ENCODE results near the gene ELMO2. TPM values are rescaled to one million over a fixed set of nuclear protein-coding genes. Genes with fewer than 3 reads are reported as not detected.

Gene ELMO2
- total RNA-seq, 1 experiment from 2014 or later = 40.0 TPM

GRCh38 chr20:46419882-46420281 lies 13.5 kb upstream of the ELMO2 start:
- H3K4me3 ChIP-seq = no peak overlapping the region
- H3K9me3 ChIP-seq (replicated peaks) = no peaks in the 10 kb centered on the region
- H3K4me1 ChIP-seq (replicated peaks) = no peaks in the 10 kb centered on the region
- H3K27me3 ChIP-seq (replicated peaks) = peaks cover 22% of the 10 kb centered on the region
- DNase-seq (ENCODE audit: low read depth in 1 of 2, low spot score in 2 of 2) = no peak
- H3K36me3 ChIP-seq = no peaks in the 10 kb centered on the region
- H3K27ac ChIP-seq = no peak overlapping the region

GRCh38 chr20:46416839-46417238 lies 10.4 kb upstream of the ELMO2 start:
- H3K4me1 ChIP-seq (replicated peaks) = no peaks in the 10 kb centered on the region
- peaks cover 30% of the 10 kb centered on the region for H3K27me3 ChIP-seq (replicated peaks)
- H3K36me3 ChIP-seq = no peaks in the 10 kb centered on the region
- DNase-seq (ENCODE audit: low read depth in 1 of 2, low spot score in 2 of 2) = no peak
- H3K4me3 ChIP-seq = no peak overlapping the region
- H3K9me3 ChIP-seq (replicated peaks) = no peaks in the 10 kb centered on the region
- H3K27ac ChIP-seq = no peak overlapping the region

- no peaks in the 10 kb centered on the region for H3K4me1 ChIP-seq (replicated peaks)
- H3K9me3 ChIP-seq (replicated peaks) = no peaks in the 10 kb centered on the region
- H3K36me3 ChIP-seq = no peaks in the 10 kb centered on the region
- peaks cover 30% of the 10 kb centered on the region for H3K27me3 ChIP-seq (replicated peaks)
- no peak overlapping the region for H3K27ac ChIP-seq
- DNase-seq (ENCODE audit: low read depth in 1 of 2, low spot score in 2 of 2) = no peak
- no peak overlapping the region for H3K4me3 ChIP-seq
These were observed 10.0 kb upstream of the ELMO2 start for GRCh38 chr20:46416421-46416820.

DNA sequence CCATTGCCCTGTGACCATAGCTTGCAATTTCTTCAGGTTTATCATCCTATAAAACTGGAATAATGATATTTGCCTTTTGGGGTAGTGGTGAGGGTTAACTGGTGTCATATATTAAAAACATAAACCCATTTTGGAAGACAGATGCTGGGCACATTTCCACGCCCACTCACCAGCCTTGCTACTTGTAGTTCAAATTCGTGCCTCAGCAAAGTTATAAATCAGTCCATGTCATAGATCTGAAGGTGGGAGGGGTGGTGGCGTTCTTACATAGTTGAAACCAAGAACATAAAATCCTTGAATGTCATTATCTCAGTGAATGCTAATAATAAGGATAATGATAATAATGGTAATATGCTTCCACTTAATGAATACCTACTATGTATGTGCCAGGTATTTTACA lies 9.4 kb upstream of the ELMO2 start:
- Histone ChIP-seq H3K27me3 (replicated peaks) (peaks cover 30% of the 10 kb centered on the region), H3K27ac (no peak overlapping the region), H3K4me3 (no peak overlapping the region), H3K36me3 (no peaks in the 10 kb centered on the region), H3K9me3 (replicated peaks) (no peaks in the 10 kb centered on the region), H3K4me1 (replicated peaks) (no peaks in the 10 kb centered on the region)
- no peak for DNase-seq (ENCODE audit: low read depth in 1 of 2, low spot score in 2 of 2)

- H3K4me1 ChIP-seq (replicated peaks) = no peaks in the 10 kb centered on the region
- H3K36me3 ChIP-seq = no peaks in the 10 kb centered on the region
- no peak for DNase-seq (ENCODE audit: low read depth in 1 of 2, low spot score in 2 of 2)
- H3K27me3 ChIP-seq (replicated peaks) = peaks cover 30% of the 10 kb centered on the region
- no peak overlapping the region for H3K27ac ChIP-seq
- no peak overlapping the region for H3K4me3 ChIP-seq
- no peaks in the 10 kb centered on the region for H3K9me3 ChIP-seq (replicated peaks)
These were observed 8.2 kb upstream of the ELMO2 start for GRCh38 chr20:46414608-46415007.

DNA sequence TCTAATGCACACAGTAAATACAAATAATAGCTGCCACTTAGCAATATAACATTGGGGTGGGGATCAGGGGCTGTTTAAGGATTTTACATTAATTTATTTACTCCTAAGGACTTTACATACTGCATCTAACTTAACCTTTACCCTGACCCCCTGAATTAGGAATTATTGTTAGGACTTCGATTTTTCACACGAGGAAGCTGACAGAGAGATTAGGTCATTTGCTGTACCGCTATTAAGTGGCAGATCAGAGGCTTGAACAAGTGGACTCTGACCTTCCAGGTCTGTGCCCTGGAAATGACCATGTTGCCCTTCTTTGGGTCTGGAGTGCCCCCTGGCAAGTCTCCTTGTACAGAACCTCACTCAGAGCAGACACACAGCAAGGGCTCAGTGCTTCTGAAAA lies 5.2 kb upstream of the ELMO2 start:
- H3K4me3 ChIP-seq = no peak overlapping the region
- DNase-seq (ENCODE audit: low read depth in 1 of 2, low spot score in 2 of 2) = no peak
- H3K9me3 ChIP-seq (replicated peaks) = no peaks in the 10 kb centered on the region
- no peaks in the 10 kb centered on the region for H3K36me3 ChIP-seq
- no peak overlapping the region for H3K27ac ChIP-seq
- peaks cover 25% of the 10 kb centered on the region for H3K27me3 ChIP-seq (replicated peaks)
- H3K4me1 ChIP-seq (replicated peaks) = peaks cover 6% of the 10 kb centered on the region; the same call in 1 of the 2 replicates

DNA sequence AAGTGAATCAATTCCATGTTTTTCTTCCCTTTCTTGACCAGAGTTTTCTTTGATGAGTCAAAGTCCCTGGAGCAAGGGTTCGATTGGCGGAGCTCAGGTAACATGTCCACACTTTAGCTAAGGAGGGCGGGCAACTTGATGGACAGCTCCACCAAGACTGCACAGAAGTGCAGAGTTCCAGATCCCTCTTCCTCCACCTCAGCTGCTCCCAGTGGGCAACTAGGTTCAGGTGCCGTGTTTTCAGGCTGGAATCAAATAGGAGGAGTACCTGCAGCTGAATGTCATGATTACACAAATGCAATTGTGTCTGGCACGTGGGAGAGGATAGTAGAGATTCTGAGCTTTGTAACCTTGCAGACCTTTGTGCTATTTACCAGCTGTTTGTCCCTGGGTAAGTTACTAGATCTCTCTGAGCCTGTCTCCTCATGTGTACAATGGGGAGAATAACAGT lies 1.9 kb upstream of the ELMO2 start:
- H3K27me3 ChIP-seq (replicated peaks) = no peaks in the 10 kb centered on the region
- no peak overlapping the region for H3K27ac ChIP-seq
- H3K4me3 ChIP-seq = no peak overlapping the region
- H3K4me1 ChIP-seq (replicated peaks) = peaks cover 16% of the 10 kb centered on the region
- no peak for DNase-seq (ENCODE audit: low read depth in 1 of 2, low spot score in 2 of 2)
- H3K9me3 ChIP-seq (replicated peaks) = no peaks in the 10 kb centered on the region
- peaks cover 5% of the 10 kb centered on the region; the same call in 1 of the 2 replicates for H3K36me3 ChIP-seq

DNA sequence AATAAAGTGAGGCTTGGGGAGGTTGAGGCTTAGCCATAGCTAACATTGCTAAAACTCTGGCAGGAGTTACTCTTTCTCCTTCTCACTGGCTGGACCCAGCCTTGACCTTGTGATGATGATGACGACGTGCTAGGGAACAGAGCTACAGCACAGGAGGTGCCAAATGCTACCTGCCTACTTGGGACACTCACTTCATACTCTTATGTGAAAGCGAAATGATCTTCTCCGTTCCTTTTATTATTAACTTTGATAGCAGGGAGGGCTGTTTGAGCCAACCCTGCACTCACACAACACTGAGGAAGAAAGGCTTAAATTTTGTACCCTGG lies 1.2 kb upstream of the ELMO2 start:
- H3K4me1 ChIP-seq (replicated peaks) = peaks cover 16% of the 10 kb centered on the region
- no peaks in the 10 kb centered on the region for H3K9me3 ChIP-seq (replicated peaks)
- no peak overlapping the region for H3K4me3 ChIP-seq
- H3K36me3 ChIP-seq = peaks cover 9% of the 10 kb centered on the region; the same call in 1 of the 2 replicates
- no peaks in the 10 kb centered on the region for H3K27me3 ChIP-seq (replicated peaks)
- no peak for DNase-seq (ENCODE audit: low read depth in 1 of 2, low spot score in 2 of 2)
- no peak overlapping the region for H3K27ac ChIP-seq

GRCh38 chr20:46406986-46407670 lies 713 bp upstream of the ELMO2 start:
- H3K27ac ChIP-seq = no peak overlapping the region
- peaks cover 9% of the 10 kb centered on the region; the same call in 1 of the 2 replicates for H3K36me3 ChIP-seq
- H3K27me3 ChIP-seq (replicated peaks) = no peaks in the 10 kb centered on the region
- peak in 1 of 2 experiments; percentile 48 for DNase-seq (ENCODE audit: low read depth in 1 of 2, low spot score in 2 of 2)
- H3K9me3 ChIP-seq (replicated peaks) = no peaks in the 10 kb centered on the region
- peak overlapping the region; percentile 82 for H3K4me3 ChIP-seq
- H3K4me1 ChIP-seq (replicated peaks) = peaks cover 16% of the 10 kb centered on the region

GRCh38 chr20:46402331-46402811 lies 4.0 kb downstream of the ELMO2 start:
- Histone ChIP-seq H3K9me3 (replicated peaks) (no peaks in the 10 kb centered on the region), H3K4me1 (replicated peaks) (peaks cover 29% of the 10 kb centered on the region), H3K36me3 (peaks cover 26% of the 10 kb centered on the region), H3K27me3 (replicated peaks) (no peaks in the 10 kb centered on the region), H3K4me3 (no peak overlapping the region), H3K27ac (no peak overlapping the region)
- no peak for DNase-seq (ENCODE audit: low read depth in 1 of 2, low spot score in 2 of 2)

DNA sequence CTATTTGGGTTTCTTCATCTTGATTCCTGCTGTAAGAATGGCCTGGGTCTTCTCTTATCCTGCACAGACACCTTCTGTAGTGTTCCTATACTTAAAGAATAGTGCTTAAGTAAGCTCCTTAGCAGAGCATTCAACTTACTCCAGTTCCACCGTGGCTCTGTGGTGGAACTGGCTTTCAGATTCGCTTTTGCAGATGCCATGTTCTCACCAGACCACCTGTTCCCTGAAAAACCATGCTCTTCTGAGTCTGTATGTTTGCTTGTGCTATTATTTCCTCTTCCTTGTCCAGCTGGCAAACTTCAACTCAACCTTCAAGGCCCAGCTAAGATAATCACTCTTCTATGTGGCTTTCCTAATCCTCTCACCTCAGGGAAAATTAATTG lies 4.9 kb downstream of the ELMO2 start:
- no peak for DNase-seq (ENCODE audit: low read depth in 1 of 2, low spot score in 2 of 2)
- Histone ChIP-seq H3K9me3 (replicated peaks) (no peaks in the 10 kb centered on the region), H3K27me3 (replicated peaks) (no peaks in the 10 kb centered on the region), H3K4me1 (replicated peaks) (peaks cover 23% of the 10 kb centered on the region), H3K4me3 (no peak overlapping the region), H3K36me3 (peaks cover 26% of the 10 kb centered on the region), H3K27ac (no peak overlapping the region)

- peak in 1 of 2 experiments; percentile 20 for DNase-seq (ENCODE audit: low read depth in 1 of 2, low spot score in 2 of 2)
- Histone ChIP-seq H3K27ac (no peak overlapping the region), H3K9me3 (replicated peaks) (no peaks in the 10 kb centered on the region), H3K27me3 (replicated peaks) (no peaks in the 10 kb centered on the region), H3K36me3 (peaks cover 26% of the 10 kb centered on the region), H3K4me3 (no peak overlapping the region), H3K4me1 (replicated peaks) (peaks cover 23% of the 10 kb centered on the region)
These were observed 5.5 kb downstream of the ELMO2 start for GRCh38 chr20:46400828-46401477.

- no peaks in the 10 kb centered on the region for H3K9me3 ChIP-seq (replicated peaks)
- H3K4me1 ChIP-seq (replicated peaks) = peaks cover 17% of the 10 kb centered on the region
- no peak overlapping the region for H3K27ac ChIP-seq
- DNase-seq (ENCODE audit: low read depth in 1 of 2, low spot score in 2 of 2) = peak in 1 of 2 experiments; percentile 5
- peaks cover 26% of the 10 kb centered on the region for H3K36me3 ChIP-seq
- no peaks in the 10 kb centered on the region for H3K27me3 ChIP-seq (replicated peaks)
- no peak overlapping the region for H3K4me3 ChIP-seq
These were observed 6.2 kb downstream of the ELMO2 start for GRCh38 chr20:46400253-46400652.

GRCh38 chr20:46399401-46399800 lies 7.0 kb downstream of the ELMO2 start:
- no peak overlapping the region for H3K27ac ChIP-seq
- peaks cover 30% of the 10 kb centered on the region for H3K36me3 ChIP-seq
- no peak for DNase-seq (ENCODE audit: low read depth in 1 of 2, low spot score in 2 of 2)

More at GRCh38 chr20:46399401-46399800, 7.0 kb downstream of the ELMO2 start:
- no peaks in the 10 kb centered on the region for H3K9me3 ChIP-seq (replicated peaks)
- H3K4me1 ChIP-seq (replicated peaks) = peaks cover 13% of the 10 kb centered on the region
- H3K27me3 ChIP-seq (replicated peaks) = no peaks in the 10 kb centered on the region
- H3K4me3 ChIP-seq = no peak overlapping the region
